A549 (cell line): ENCODE measurements around the gene ZRANB3. TPM values are rescaled to one million over a fixed set of nuclear protein-coding genes. Genes with fewer than 3 reads are reported as not detected.

Experiments used
- ATAC-seq, 2 experiments: fragments of 200-7000 bp in 1 of 2; fragments of >200 bp in 1 of 2; cut with Nextera tagmentation in 1 of 2; cut with Tn5 transposase in 1 of 2; 3 replicates each; pipeline versions ENCODE4 v1.8.0 to v1.9.1; 2018 to 2020; ENCODE audit warnings: mild to moderate bottlenecking in 1 of 2, moderate library complexity in 1 of 2
- CTCF ChIA-PET: fragments of 300-600 bp; sonication (Branson Sonifier 250); formaldehyde crosslinking; extraction: SDS; loops from one replicate; lab custom pipeline; 2021; ENCODE audit warnings: antibody characterized with exemption, inconsistent platforms; lab: Yijun Ruan, JAX
- POLR2A ChIA-PET: fragments of 350-600 bp; formaldehyde crosslinking; extraction: SDS; loops from one replicate; lab custom pipeline; 2021; ENCODE audit warnings: antibody characterized with exemption, inconsistent platforms; lab: Yijun Ruan, JAX
- DNase-seq, 2 experiments: peaks; one replicate each; pipeline versions ENCODE4 v3.0.0 to v3.0.0-alpha.2; 2011 to 2016; ENCODE audit warnings: low read depth in 1 of 2, low spot score in 1 of 2
- FAIRE-seq: peaks from 2 replicates; lab custom pipeline; 2011; peaks lifted over from hg19 to GRCh38; lab: Jason Lieb, UNC
- H3K27ac ChIP-seq, 2 experiments: fragments of >200 bp; sonication (Bioruptor Twin); formaldehyde crosslinking; 3 replicates each; pipeline ENCODE4 v1.5.1; 2016 to 2017
- H3K4me1 ChIP-seq: fragments of >200 bp; sonication (Bioruptor Twin); formaldehyde crosslinking; 3 replicates; pipeline ENCODE4 v1.6.1; 2016
- H3K4me2 ChIP-seq: fragments of >200 bp; sonication (Bioruptor Twin); formaldehyde crosslinking; 3 replicates; pipeline ENCODE4 v1.6.1; 2016
- H3K4me3 ChIP-seq: fragments of >200 bp; sonication (Bioruptor Twin); formaldehyde crosslinking; 3 replicates; pipeline ENCODE4 v1.5.1; 2016
- H3K9me3 ChIP-seq: fragments of >200 bp; sonication (Bioruptor Twin); formaldehyde crosslinking; 3 replicates; pipeline ENCODE4 v1.6.1; 2016
- CBX2 ChIP-seq: fragments of 200-600 bp; sonication (generic); IDR thresholded peaks from 2 replicates; pipeline ENCODE4 v1.6.1; 2016; ENCODE audit warnings: low read depth, mild to moderate bottlenecking, borderline replicate concordance
- CBX8 ChIP-seq: fragments of 200-600 bp; sonication (generic); IDR thresholded peaks from 2 replicates; pipeline ENCODE4 v1.6.1; 2016
- CHD4 ChIP-seq: fragments of 200-600 bp; sonication (generic); IDR thresholded peaks from 2 replicates; pipeline ENCODE4 v1.6.1; 2016; ENCODE audit warnings: antibody characterized with exemption, mild to moderate bottlenecking, borderline replicate concordance
- CTCF ChIP-seq: fragments of >200 bp; sonication (Bioruptor Twin); formaldehyde crosslinking; IDR thresholded peaks from 3 replicates; pipeline ENCODE4 v1.5.1; 2016
- E2F6 ChIP-seq: IDR thresholded peaks from 2 replicates; pipeline ENCODE4 v1.6.1; 2012; ENCODE audit warnings: low read depth, borderline replicate concordance
- EHF ChIP-seq: fragments of 250-450 bp; sonication (Bioruptor Pico); IDR thresholded peaks from 2 replicates; pipeline ENCODE4 v1.5.0; 2020; ENCODE audit warnings: mild to moderate bottlenecking
- HES2 ChIP-seq: fragments of >200 bp; sonication (Bioruptor Twin); formaldehyde crosslinking; IDR thresholded peaks from 2 replicates; pipeline ENCODE4 v1.6.1; 2016
- HEYL ChIP-seq: fragments of 250-450 bp; sonication (Bioruptor Pico); IDR thresholded peaks from 2 replicates; pipeline ENCODE4 v1.8.0; 2021; ENCODE audit warnings: mild to moderate bottlenecking, moderate library complexity
- HMGXB4 ChIP-seq: fragments of 250-450 bp; sonication (Bioruptor Pico); IDR thresholded peaks from 2 replicates; pipeline ENCODE4 v1.5.0; 2021; ENCODE audit warnings: mild to moderate bottlenecking, moderate library complexity, borderline replicate concordance
- JUN ChIP-seq, 2 experiments: fragments of >200 bp; sonication (Bioruptor Twin); formaldehyde crosslinking; IDR thresholded peaks; 2 replicates in 1 of 2; 3 replicates in 1 of 2; pipeline ENCODE4 v1.6.1; 2016 to 2017
- JUNB ChIP-seq: fragments of >200 bp; sonication (Bioruptor Twin); formaldehyde crosslinking; IDR thresholded peaks from 2 replicates; pipeline ENCODE4 v1.6.1; 2016
- KDM5A ChIP-seq: fragments of 200-600 bp; sonication (generic); IDR thresholded peaks from 2 replicates; pipeline ENCODE4 v1.6.1; 2016; ENCODE audit warnings: antibody characterized with exemption, mild to moderate bottlenecking
- MAX ChIP-seq: IDR thresholded peaks from 2 replicates; pipeline ENCODE4 v1.6.1; 2012
- MYC ChIP-seq: IDR thresholded peaks from 2 replicates; pipeline ENCODE4 v1.6.1; 2012; ENCODE audit warnings: mild to moderate bottlenecking, inconsistent platforms, low read length, improper control_type of control experiment, borderline replicate concordance
- NPAS2 ChIP-seq: fragments of 250-450 bp; sonication (Bioruptor Pico); IDR thresholded peaks from 2 replicates; pipeline ENCODE4 v1.8.0; 2022; ENCODE audit warnings: mild to moderate bottlenecking, moderate library complexity, borderline replicate concordance
- NR3C1 ChIP-seq: fragments of >200 bp; sonication (Bioruptor Twin); formaldehyde crosslinking; IDR thresholded peaks from 3 replicates; pipeline ENCODE4 v1.6.1; 2017
- PBX3 ChIP-seq: IDR thresholded peaks from 2 replicates; pipeline ENCODE4 v1.6.1; 2012
- POLR2A ChIP-seq: IDR thresholded peaks from 2 replicates; pipeline ENCODE4 v1.6.1; 2012; ENCODE audit warnings: mild to moderate bottlenecking, low read length
- POLR2AphosphoS2 ChIP-seq: conservative IDR thresholded peaks from 2 replicates; pipeline ENCODE4 v1.6.1; 2012; ENCODE audit warnings: low read length, improper control_type of control experiment, inconsistent platforms
- RAD21 ChIP-seq, 2 experiments: fragments of >200 bp in 1 of 2; sonication (Bioruptor Twin) in 1 of 2; formaldehyde crosslinking in 1 of 2; IDR thresholded peaks in 1 of 2; conservative IDR thresholded peaks in 1 of 2; 2 replicates in 1 of 2; 3 replicates in 1 of 2; pipeline ENCODE4 v1.6.1; 2012 to 2018; ENCODE audit warnings: inconsistent platforms in 1 of 2
- RARB ChIP-seq: fragments of 250-450 bp; sonication (Bioruptor Pico); IDR thresholded peaks from 2 replicates; pipeline ENCODE4 v1.8.0; 2021; ENCODE audit warnings: mild to moderate bottlenecking, moderate library complexity
- RNF2 ChIP-seq: fragments of 200-600 bp; sonication (generic); IDR thresholded peaks from 2 replicates; pipeline ENCODE4 v1.6.1; 2016; ENCODE audit warnings: low read depth, mild to moderate bottlenecking, antibody characterized with exemption, moderate library complexity, borderline replicate concordance
- SREBF2 ChIP-seq: fragments of 450-650 bp; IDR thresholded peaks from 2 replicates; pipeline ENCODE4 v1.6.1; 2014; ENCODE audit warnings: mild to moderate bottlenecking, moderate library complexity
- TP53 ChIP-seq: fragments of 250-450 bp; sonication (Bioruptor Pico); IDR thresholded peaks from 2 replicates; pipeline ENCODE4 v1.5.0; 2021; ENCODE audit warnings: mild to moderate bottlenecking, moderate library complexity
- ZC3H11A ChIP-seq: fragments of 450-650 bp; IDR thresholded peaks from 2 replicates; pipeline ENCODE4 v1.6.1; 2014; ENCODE audit warnings: antibody characterized with exemption, mild to moderate bottlenecking
- ZFP36 ChIP-seq: fragments of 450-650 bp; IDR thresholded peaks from 2 replicates; pipeline ENCODE4 v1.6.1; 2014; ENCODE audit warnings: borderline replicate concordance; ENCODE audit not compliant: partially characterized antibody
- ZNF302 ChIP-seq: fragments of 250-450 bp; sonication (Bioruptor Pico); IDR thresholded peaks from 2 replicates; pipeline ENCODE4 v1.9.0; 2021; ENCODE audit warnings: inconsistent platforms, mild to moderate bottlenecking, moderate library complexity
- ZSCAN20 ChIP-seq: fragments of 250-450 bp; sonication (Bioruptor Pico); IDR thresholded peaks from 2 replicates; pipeline ENCODE4 v1.8.0; 2022; ENCODE audit warnings: mild to moderate bottlenecking, moderate library complexity
- WGBS: methylation state at CpG from one replicate; pipeline ENCODE4 v1.1.6; 2017; ENCODE audit errors: missing lambda C conversion rate; 5-methylcytosine and 5-hydroxymethylcytosine counted together
- polyA plus RNA-seq, 4 experiments: library from polyadenylated mRNA; depleted of rRNA in 3 of 4; stranded (reverse); fragments of >200 nt; fragmentation: RNase III in 1 of 4; extraction: RNeasy Plus Mini Kit Qiagen cat#74134 plus additional on column Dnase treatment in 1 of 4; gene quantifications; 2 replicates in 3 of 4; 3 replicates in 1 of 4; pipeline ENCODE4 v1.2.3, GENCODE V29; 2011 to 2017

The ZRANB3 gene
- polyA plus RNA-seq, 2 of the 4 experiments (the other 2 are of a cell fraction) = 6.2 to 12.4 TPM

- FAIRE-seq (no peak), ATAC-seq (no peak), DNase-seq (no peak)
- Histone ChIP-seq H3K4me1 (peaks cover 7% of the 10 kb centered on the region; the same call in 2 of the 3 replicates), H3K4me3 (no peak overlapping the region), H3K4me2 (no peak overlapping the region), H3K27ac (no peak overlapping the region), H3K9me3 (no peaks in the 10 kb centered on the region)
- CTCF ChIA-PET = no interaction called here
- TF ChIP-seq ZFP36 (no peak), TP53 (no peak), ZNF302 (CRISPR knock-in tag) (no peak), NPAS2 (no peak), HEYL (CRISPR knock-in tag) (no peak), ZC3H11A (no peak), HMGXB4 (CRISPR knock-in tag) (no peak), CBX2 (no peak), JUN (IDR thresholded peaks at IDR 0.05) (no peak), POLR2A (no peak), POLR2AphosphoS2 (no peak), EHF (CRISPR knock-in tag) (no peak), CBX8 (no peak), HES2 (no peak)
- POLR2A ChIA-PET = interaction anchor here (0.7 kb wide), 1 partner anchor 71 kb away, joined by 7 read pairs; no protein-coding TSS in a partner anchor
- 73% methylated on average over 4 of the region's 4 CpGs for WGBS
These were observed 24.3 kb upstream of the ZRANB3 start for GRCh38 chr2:135555311-135555710.

- DNase-seq = no peak
- Histone ChIP-seq H3K4me1 (no peaks in the 10 kb centered on the region), H3K9me3 (no peaks in the 10 kb centered on the region), H3K4me2 (no peak overlapping the region), H3K27ac (no peak overlapping the region), H3K4me3 (no peak overlapping the region)
- POLR2A ChIA-PET = no interaction called here
- no peak for FAIRE-seq
- no peak for ATAC-seq
- WGBS = 98% methylated on average over 4 of the region's 4 CpGs
- TF ChIP-seq ZSCAN20 (CRISPR knock-in tag) (no peak), HMGXB4 (CRISPR knock-in tag) (no peak), PBX3 (no peak), RNF2 (no peak), HEYL (CRISPR knock-in tag) (no peak), RAD21 (conservative IDR thresholded peaks at IDR 0.05 in 1 of 2, IDR thresholded peaks at IDR 0.05 in 1 of 2) (no peak), RARB (CRISPR knock-in tag) (no peak), SREBF2 (no peak), KDM5A (no peak)
- CTCF ChIA-PET = no interaction called here
These were observed 21.9 kb upstream of the ZRANB3 start for GRCh38 chr2:135552887-135553286.

GRCh38 chr2:135551356-135551755 lies 20.3 kb upstream of the ZRANB3 start:
- FAIRE-seq (no peak), DNase-seq (no peak), ATAC-seq (no peak)
- H3K4me1 ChIP-seq = no peaks in the 10 kb centered on the region
- H3K4me2 ChIP-seq = no peak overlapping the region
- POLR2A ChIA-PET = no interaction called here
- no peak overlapping the region for H3K27ac ChIP-seq
- CTCF ChIA-PET = no interaction called here
- no peak overlapping the region for H3K4me3 ChIP-seq
- H3K9me3 ChIP-seq = no peaks in the 10 kb centered on the region
- 93% methylated on average over 5 of the region's 5 CpGs for WGBS
- TF ChIP-seq JUNB (no peak), ZC3H11A (no peak), NR3C1 (no peak), MYC (no peak), E2F6 (no peak), CTCF (no peak), PBX3 (no peak), CHD4 (no peak), MAX (no peak)
